ENCODE data around the gene SARDH.

DNA sequence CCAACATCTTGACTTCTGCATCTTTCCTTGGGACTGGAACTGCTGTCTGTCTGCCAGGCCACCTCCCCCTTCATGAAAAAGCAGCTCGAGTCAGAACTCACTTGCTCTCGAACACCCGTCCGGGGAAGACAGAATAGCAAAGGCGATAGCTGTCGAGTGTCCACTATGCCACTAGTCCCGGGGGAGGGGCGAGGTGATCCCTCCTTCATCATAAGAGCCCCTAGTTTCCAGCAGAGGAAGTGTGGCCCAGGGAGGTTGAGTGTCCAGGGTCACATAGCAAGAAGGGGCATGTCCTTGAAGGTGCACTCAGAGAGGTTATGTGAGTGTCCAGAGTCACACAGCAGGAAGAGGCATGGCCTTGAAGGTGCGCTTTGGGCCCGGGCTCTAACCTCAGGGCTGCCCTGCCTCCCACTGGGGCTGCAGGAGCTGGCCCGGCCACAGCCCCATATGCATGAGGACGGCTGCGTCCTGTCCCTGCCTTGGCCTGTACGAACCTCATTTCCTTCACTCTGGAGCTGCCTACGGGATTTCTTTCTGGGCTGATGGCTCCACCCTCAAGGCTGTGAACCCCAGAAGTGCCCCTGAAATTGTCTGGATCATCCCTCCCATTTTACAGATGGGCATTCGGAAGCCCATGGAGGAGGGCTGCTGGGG lies 95.3 kb downstream of the SARDH start:
- TF ChIP-seq, protein P1, sequence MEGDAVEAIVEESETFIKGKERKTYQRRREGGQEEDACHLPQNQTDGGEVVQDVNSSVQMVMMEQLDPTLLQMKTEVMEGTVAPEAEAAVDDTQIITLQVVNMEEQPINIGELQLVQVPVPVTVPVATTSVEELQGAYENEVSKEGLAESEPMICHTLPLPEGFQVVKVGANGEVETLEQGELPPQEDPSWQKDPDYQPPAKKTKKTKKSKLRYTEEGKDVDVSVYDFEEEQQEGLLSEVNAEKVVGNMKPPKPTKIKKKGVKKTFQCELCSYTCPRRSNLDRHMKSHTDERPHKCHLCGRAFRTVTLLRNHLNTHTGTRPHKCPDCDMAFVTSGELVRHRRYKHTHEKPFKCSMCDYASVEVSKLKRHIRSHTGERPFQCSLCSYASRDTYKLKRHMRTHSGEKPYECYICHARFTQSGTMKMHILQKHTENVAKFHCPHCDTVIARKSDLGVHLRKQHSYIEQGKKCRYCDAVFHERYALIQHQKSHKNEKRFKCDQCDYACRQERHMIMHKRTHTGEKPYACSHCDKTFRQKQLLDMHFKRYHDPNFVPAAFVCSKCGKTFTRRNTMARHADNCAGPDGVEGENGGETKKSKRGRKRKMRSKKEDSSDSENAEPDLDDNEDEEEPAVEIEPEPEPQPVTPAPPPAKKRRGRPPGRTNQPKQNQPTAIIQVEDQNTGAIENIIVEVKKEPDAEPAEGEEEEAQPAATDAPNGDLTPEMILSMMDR (IDR thresholded peaks at IDR 0.05 in 8 of 11, conservative IDR thresholded peaks at IDR 0.05 in 3 of 11): no peak
- no peak for TF ChIP-seq POLR2A (IDR thresholded peaks at IDR 0.05)

Data from spleen (tissue), 7 donors.